Esophagus muscularis mucosa (tissue), 4 donors: ENCODE data around the gene PRR23A. TPM values are rescaled to one million over a fixed set of nuclear protein-coding genes. Genes with fewer than 3 reads are reported as not detected.

Source experiments
- DNase-seq: peaks from one replicate; pipeline ENCODE4 v3.0.0-alpha.2; 2017; ENCODE audit errors: extremely low spot score
- H3K27ac ChIP-seq, 4 donors: fragments of 200-600 bp; sonication (generic); replicated peaks in 1 of 4; 1 replicate in 3 of 4; 2 replicates in 1 of 4; pipeline ENCODE4 v1.5.1; 2016 to 2019; ENCODE audit warnings: mild to moderate bottlenecking in 1 of 4
- H3K27me3 ChIP-seq, 4 donors: fragments of 200-600 bp; sonication (generic); one replicate each; pipeline versions ENCODE4 v1.5.1 to v1.6.0; 2016 to 2019
- H3K36me3 ChIP-seq, 4 donors: fragments of 200-600 bp; sonication (generic); one replicate each; pipeline ENCODE4 v1.5.1; 2016 to 2019
- H3K4me1 ChIP-seq, 4 donors: fragments of 200-600 bp; sonication (generic); one replicate each; pipeline ENCODE4 v1.5.1; 2016 to 2019
- H3K4me3 ChIP-seq, 4 donors: fragments of 200-600 bp; sonication (generic); 1 replicate in 2 of 4; 2 replicates in 2 of 4; pipeline ENCODE4 v1.5.1; 2016 to 2019; ENCODE audit warnings: mild to moderate bottlenecking in 4 of 4, moderate library complexity in 1 of 4
- H3K9me3 ChIP-seq, 4 donors: fragments of 200-600 bp; sonication (generic); 1 replicate in 3 of 4; 2 replicates in 1 of 4; pipeline ENCODE4 v1.5.1; 2016 to 2019
- CTCF ChIP-seq, 3 experiments: fragments of 200-600 bp in 2 of 3; fragments of 450-650 bp in 1 of 3; sonication (generic) in 2 of 3; IDR thresholded peaks; one replicate each; pipeline ENCODE4 v1.5.1; 2017 to 2019; ENCODE audit warnings: antibody characterized with exemption in 3 of 3, mild to moderate bottlenecking in 2 of 3, moderate library complexity in 1 of 3
- EP300 ChIP-seq: sonication (generic); formaldehyde crosslinking; IDR thresholded peaks from one replicate; pipeline ENCODE4 v1.6.1; 2017; ENCODE audit warnings: antibody characterized with exemption
- POLR2A ChIP-seq: fragments of 450-650 bp; IDR thresholded peaks from one replicate; pipeline ENCODE4 v1.6.1; 2017; ENCODE audit warnings: antibody characterized with exemption, moderate library complexity, mild to moderate bottlenecking, low read depth
- POLR2AphosphoS5 ChIP-seq, 2 donors: sonication (generic); formaldehyde crosslinking; IDR thresholded peaks; one replicate each; pipeline ENCODE4 v1.6.1; 2017; ENCODE audit warnings: antibody characterized with exemption in 2 of 2
- WGBS: methylation state at CpG from one replicate; pipeline ENCODE4 v1.1.5; 2018; 5-methylcytosine and 5-hydroxymethylcytosine counted together
- intact Hi-C: fragments of 100-400 bp; cut with DNase I; formaldehyde crosslinking; loops from one replicate; pipeline ENCODE4 v1.15.1; 2023
- total RNA-seq, 4 donors: library from RNA; depleted of rRNA; stranded (reverse); fragments of >200 nt; gene quantifications; one replicate each; pipeline versions ENCODE4 v1.1.0 to v1.2.1, GENCODE V29; 2016

Gene PRR23A
- total RNA-seq, 4 donors from 2014 or later: not detected

DNA sequence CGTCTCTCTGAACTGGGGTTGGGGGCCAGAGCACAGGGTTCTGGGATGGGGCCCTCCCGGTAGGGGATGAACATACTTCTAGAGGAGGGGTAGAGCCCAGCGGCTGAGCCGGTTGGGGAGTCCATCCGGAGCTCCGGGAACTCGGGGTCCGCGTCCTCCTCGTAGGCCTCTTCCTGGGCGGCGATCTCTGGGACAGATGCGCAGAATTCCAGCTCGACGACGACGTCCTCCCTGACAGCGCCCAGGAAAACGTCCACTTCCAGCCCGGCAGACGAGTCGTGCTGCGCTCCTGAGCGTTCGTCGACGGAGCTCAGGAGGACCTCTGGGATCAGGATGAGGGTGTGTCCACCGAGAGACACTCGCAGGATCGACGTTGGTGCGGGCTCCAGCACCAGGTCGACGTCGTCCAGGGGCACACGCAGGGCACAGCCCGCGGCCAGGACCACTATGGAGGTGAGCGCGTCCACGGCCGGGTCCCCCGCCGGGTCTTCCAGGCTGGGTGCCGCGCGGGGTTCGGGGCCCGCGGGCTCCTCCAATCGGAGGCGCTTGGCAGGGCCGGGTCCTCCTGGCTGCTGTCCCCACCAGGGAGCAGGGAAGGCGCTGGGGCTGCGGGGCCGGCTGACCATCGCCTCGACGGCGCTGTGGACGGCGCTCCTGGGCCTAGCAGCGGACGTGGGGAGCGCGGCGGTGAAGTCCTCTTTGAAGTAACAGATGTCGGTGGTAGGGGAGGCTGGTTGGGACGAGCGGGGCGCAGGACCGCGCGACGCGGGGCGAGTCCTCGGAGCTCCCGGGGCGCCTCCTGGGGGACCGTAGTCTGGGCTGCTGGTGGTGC is 14.2 kb upstream of the PRR23A start:
- WGBS: 61% methylated on average over 35 of the region's 81 CpGs
- no peaks in the 10 kb centered on the region for H3K36me3 ChIP-seq
- H3K27me3 ChIP-seq: peaks cover 0 to 18% (median 0%) of the 10 kb centered on the region in 4 donors
- DNase-seq: no peak
- TF ChIP-seq EP300 (no peak), POLR2AphosphoS5 (IDR thresholded peaks at IDR 0.05) (no peak), POLR2A (no peak), CTCF (IDR thresholded peaks at IDR 0.05) (no peak)
- peaks cover 0 to 17% (median 10%) of the 10 kb centered on the region in 4 donors for H3K9me3 ChIP-seq
- H3K27ac ChIP-seq: no peak overlapping the region
- intact Hi-C loops: no loop called here
- no peaks in the 10 kb centered on the region for H3K4me1 ChIP-seq
- H3K4me3 ChIP-seq: no peak overlapping the region

GRCh38 chr3:139016430-139017048 is 10.5 kb upstream of the PRR23A start:
- H3K36me3 ChIP-seq: no peaks in the 10 kb centered on the region
- H3K4me3 ChIP-seq: no peak overlapping the region
- DNase-seq: no peak
- H3K27me3 ChIP-seq: peaks cover 0 to 18% (median 0%) of the 10 kb centered on the region in 4 donors
- intact Hi-C loops: no loop called here
- no peak for TF ChIP-seq POLR2A
- no peak for TF ChIP-seq EP300
- no peak for TF ChIP-seq CTCF (IDR thresholded peaks at IDR 0.05)
- TF ChIP-seq POLR2AphosphoS5 (IDR thresholded peaks at IDR 0.05): no peak
- 85% methylated on average over 3 of the region's 3 CpGs for WGBS
- no peak overlapping the region for H3K27ac ChIP-seq
- no peaks in the 10 kb centered on the region for H3K4me1 ChIP-seq
- H3K9me3 ChIP-seq: peaks cover 0 to 21% (median 13%) of the 10 kb centered on the region in 4 donors

DNA sequence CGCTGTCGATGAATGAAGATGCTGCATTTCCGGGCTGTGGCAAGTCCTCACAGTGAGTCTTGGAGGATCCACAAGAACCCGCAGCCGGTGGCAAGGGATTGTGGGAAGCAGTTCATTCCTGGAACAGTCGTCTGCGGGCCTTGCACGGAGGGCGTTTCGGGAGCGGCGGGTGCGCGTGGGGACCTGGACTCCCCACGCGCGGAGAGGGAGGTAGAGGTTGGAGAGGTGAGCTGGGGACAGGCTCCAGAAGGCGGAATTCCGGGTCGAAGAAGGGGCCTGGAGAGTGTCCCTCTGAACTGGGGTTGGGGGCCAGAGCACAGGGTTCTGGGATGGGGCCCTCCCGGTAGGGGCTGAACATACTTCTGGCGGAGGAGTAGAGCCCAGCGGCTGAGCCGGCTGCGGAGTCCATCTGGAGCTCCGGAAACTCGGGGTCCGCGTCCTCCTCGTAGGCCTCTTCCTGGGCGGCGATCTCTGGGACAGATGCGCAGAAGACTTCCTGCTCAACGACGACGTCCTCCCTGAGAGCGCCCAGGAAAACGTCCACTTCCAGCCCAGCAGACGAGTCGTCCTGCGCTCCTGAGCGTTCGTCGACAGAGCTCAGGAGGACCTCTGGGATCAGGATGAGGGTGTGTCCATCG is 593 bp downstream of the PRR23A start:
- H3K27ac ChIP-seq: no peak overlapping the region
- intact Hi-C loops: no loop called here
- TF ChIP-seq POLR2AphosphoS5 (IDR thresholded peaks at IDR 0.05) (no peak), POLR2A (no peak), EP300 (no peak), CTCF (IDR thresholded peaks at IDR 0.05) (no peak)

DNA sequence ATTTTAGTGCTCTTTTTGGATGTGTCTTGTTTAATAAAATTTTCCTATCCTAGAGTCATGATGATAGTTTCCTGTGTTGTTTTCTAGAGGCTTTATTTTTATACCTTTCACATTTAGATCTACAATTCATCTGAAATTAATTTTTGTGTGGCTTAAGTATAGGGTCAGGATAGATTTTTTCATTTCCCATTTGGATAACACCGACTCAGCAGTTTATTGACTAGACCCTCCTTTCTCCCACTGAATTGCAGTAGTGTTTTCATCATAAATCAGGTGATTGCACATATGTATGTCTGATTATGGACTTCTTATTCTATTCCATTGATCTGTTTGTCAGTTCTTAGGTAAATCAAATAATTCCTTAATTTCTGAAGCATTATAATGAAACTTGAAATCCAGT is 10.4 kb downstream of the PRR23A start:
- peaks cover 0 to 9% (median 2%) of the 10 kb centered on the region in 4 donors for H3K9me3 ChIP-seq
- H3K27me3 ChIP-seq: peaks cover 0 to 3% (median 0%) of the 10 kb centered on the region in 4 donors
- H3K27ac ChIP-seq: no peak overlapping the region
- TF ChIP-seq EP300 (no peak), CTCF (IDR thresholded peaks at IDR 0.05) (no peak), POLR2A (no peak), POLR2AphosphoS5 (IDR thresholded peaks at IDR 0.05) (no peak)
- DNase-seq: no peak
- 82% methylated on average over 1 of the region's 1 CpG for WGBS
- no peaks in the 10 kb centered on the region for H3K4me1 ChIP-seq
- intact Hi-C loops: no loop called here
- H3K4me3 ChIP-seq: no peak overlapping the region
- H3K36me3 ChIP-seq: no peaks in the 10 kb centered on the region

More for the DNA sequence above, 593 bp downstream of the PRR23A start:
- Histone ChIP-seq H3K9me3 (peaks cover 0 to 28% (median 23%) of the 10 kb centered on the region in 4 donors), H3K27me3 (peaks cover 0 to 5% (median 0%) of the 10 kb centered on the region in 4 donors), H3K4me3 (no peak overlapping the region), H3K4me1 (no peaks in the 10 kb centered on the region), H3K36me3 (no peaks in the 10 kb centered on the region)
- no peak for DNase-seq
- whole genome bisulfite sequencing: 90% methylated on average over 44 of the region's 45 CpGs
